B cell (primary cell): Measurements from ENCODE around the gene SHC2. TPM values are rescaled to one million over a fixed set of nuclear protein-coding genes. Genes with fewer than 3 reads are reported as not detected.

Experiments
- ATAC-seq: fragments of 200-7000 bp; cut with Tn5 transposase; one replicate; pipeline ENCODE4 v1.10.0; 2021; ENCODE audit warnings: low read depth, mild to moderate bottlenecking, moderate number of reproducible peaks, moderate library complexity
- CTCF ChIA-PET: fragments of 350-600 bp; sonication (Branson Sonifier 250); formaldehyde crosslinking; loops from one replicate; lab custom pipeline; 2021; ENCODE audit warnings: antibody characterized with exemption, inconsistent platforms; lab: Charles Lee
- POLR2A ChIA-PET: fragments of 350-600 bp; sonication (Branson Sonifier 250); formaldehyde crosslinking; loops from one replicate; lab custom pipeline; 2021; ENCODE audit warnings: antibody characterized with exemption; lab: Charles Lee
- DNase-seq: peaks from one replicate; pipeline ENCODE4 v3.0.0; 2013
- H2AFZ ChIP-seq: 2 replicates; pipeline ENCODE4 v1.6.1; 2012; ENCODE audit warnings: mild to moderate bottlenecking, low read depth, low read length; ENCODE audit not compliant: insufficient read depth, poor library complexity, severe bottlenecking
- H3K27ac ChIP-seq, 2 donors: 1 replicate in 1 of 2; 2 replicates in 1 of 2; pipeline ENCODE4 v1.5.1; 2012 to 2013; ENCODE audit warnings: low read length in 2 of 2, mild to moderate bottlenecking in 2 of 2, moderate library complexity in 1 of 2
- H3K27me3 ChIP-seq, 4 experiments: fragments of 200-600 bp in 1 of 4; sonication (generic) in 1 of 4; replicated peaks in 1 of 4; 1 replicate in 2 of 4; 2 replicates in 2 of 4; pipeline versions ENCODE4 v1.6.1 to v1.7.0; 2013 to 2016; ENCODE audit warnings: low read length in 3 of 4, mild to moderate bottlenecking in 2 of 4, mixed read lengths in 1 of 4, moderate library complexity in 1 of 4; ENCODE audit not compliant: insufficient read depth in 4 of 4, control insufficient read depth in 3 of 4; ENCODE audit errors: control extremely low read depth in 1 of 4
- H3K36me3 ChIP-seq, 2 experiments: replicated peaks in 1 of 2; 1 replicate in 1 of 2; 2 replicates in 1 of 2; pipeline versions ENCODE4 v1.6.1 to v1.7.1; 2013; ENCODE audit warnings: low read length in 1 of 2; ENCODE audit not compliant: insufficient read depth in 2 of 2, control insufficient read depth in 1 of 2; ENCODE audit errors: control extremely low read depth in 1 of 2, extremely low read depth in 1 of 2
- H3K4me1 ChIP-seq, 2 donors: fragments of 200-600 bp in 1 of 2; sonication (generic) in 1 of 2; 1 replicate in 1 of 2; 2 replicates in 1 of 2; pipeline versions ENCODE4 v1.5.1 to v1.6.1; 2013 to 2017; ENCODE audit warnings: low read length in 2 of 2; ENCODE audit not compliant: control insufficient read depth in 2 of 2, insufficient read depth in 2 of 2
- H3K4me2 ChIP-seq: replicated peaks from 2 replicates; pipeline ENCODE3; 2012; ENCODE audit warnings: mild to moderate bottlenecking, low read depth, low read length; ENCODE audit not compliant: poor library complexity, severe bottlenecking
- H3K4me3 ChIP-seq, 5 experiments: fragments of 200-600 bp in 1 of 5; sonication (generic) in 1 of 5; 1 replicate in 3 of 5; 2 replicates in 2 of 5; pipeline versions ENCODE4 v1.5.1 to v1.7.0; 2011 to 2016; ENCODE audit warnings: low read length in 4 of 5, mild to moderate bottlenecking in 4 of 5, low read depth in 2 of 5, control low read depth in 1 of 5, moderate library complexity in 1 of 5; ENCODE audit not compliant: insufficient read depth in 1 of 5; ENCODE audit errors: control extremely low read depth in 1 of 5, extremely low read depth in 1 of 5
- H3K79me2 ChIP-seq: fragments of 200-600 bp; sonication (generic); one replicate; pipeline ENCODE4 v1.6.0; 2016; ENCODE audit warnings: low read length; ENCODE audit not compliant: control insufficient read depth, insufficient read depth
- H3K9ac ChIP-seq: fragments of 200-600 bp; sonication (generic); 2 replicates; pipeline ENCODE4 v1.6.1; 2017; ENCODE audit warnings: mild to moderate bottlenecking, low read length, moderate library complexity
- H3K9me3 ChIP-seq, 3 donors: one replicate each; pipeline versions ENCODE4 v1.6.1 to v1.7.1; 2013; ENCODE audit warnings: low read length in 2 of 3; ENCODE audit not compliant: control insufficient read depth in 2 of 3, insufficient read depth in 1 of 3; ENCODE audit errors: control extremely low read depth in 1 of 3
- H4K20me1 ChIP-seq: 2 replicates; pipeline ENCODE4 v1.6.0; 2012; ENCODE audit warnings: mild to moderate bottlenecking, low read length; ENCODE audit not compliant: insufficient read depth, control insufficient read depth, poor library complexity, severe bottlenecking
- H3K27ac Mint-ChIP-seq: one replicate; pipeline ENCODE4 v1.8.0; 2021; ENCODE audit warnings: mixed read lengths
- H3K27me3 Mint-ChIP-seq: one replicate; pipeline ENCODE4 v1.8.0; 2021; ENCODE audit warnings: mixed read lengths
- H3K4me1 Mint-ChIP-seq: one replicate; pipeline ENCODE4 v1.8.0; 2021; ENCODE audit warnings: mixed read lengths
- H3K4me3 Mint-ChIP-seq: one replicate; pipeline ENCODE4 v1.8.0; 2021; ENCODE audit warnings: mixed read lengths
- H3K9me3 Mint-ChIP-seq: one replicate; pipeline ENCODE4 v1.8.0; 2022; ENCODE audit warnings: mixed read lengths; ENCODE audit not compliant: insufficient read depth
- EZH2 ChIP-seq: IDR thresholded peaks from 2 replicates; pipeline ENCODE4 v1.6.1; 2012; ENCODE audit warnings: borderline replicate concordance, low read depth, mild to moderate bottlenecking, moderate library complexity, low read length; ENCODE audit not compliant: insufficient read depth, poor library complexity, severe bottlenecking
- WGBS: methylation state at CpG from one replicate; pipeline ENCODE4 v1.1.5; 2013; ENCODE audit warnings: missing lambda C conversion rate; ENCODE audit not compliant: insufficient coverage; 5-methylcytosine and 5-hydroxymethylcytosine counted together
- intact Hi-C: fragments of 100-400 bp; cut with micrococcal nuclease; formaldehyde crosslinking; loops from one replicate; pipeline ENCODE4 v1.10.0; 2022
- polyA plus RNA-seq: library from polyadenylated mRNA; depleted of rRNA; stranded (reverse); fragments of >200 nt; gene quantifications from 2 replicates; pipeline ENCODE4 v1.2.3, GENCODE V29; 2012
- total RNA-seq, 2 donors: library from RNA; stranded (reverse); fragments of 120-200 nt in 1 of 2; gene quantifications; 1 replicate in 1 of 2; 2 replicates in 1 of 2; pipeline versions ENCODE4 v1.2.3 to v1.2.4, GENCODE V29; 2013 to 2022
- TF ChIP-seq, protein P1 (sequence below): fragments of 200-600 bp; IDR thresholded peaks from one replicate; pipeline ENCODE4 v1.8.0; 2022; ENCODE audit warnings: antibody characterized with exemption, mild to moderate bottlenecking

The SHC2 gene
- total and polyA plus RNA-seq, 2 donors (not counting 1 experiment from before 2014, with no cell fraction given) = 0.19 TPM; not detected in 1

DNA sequence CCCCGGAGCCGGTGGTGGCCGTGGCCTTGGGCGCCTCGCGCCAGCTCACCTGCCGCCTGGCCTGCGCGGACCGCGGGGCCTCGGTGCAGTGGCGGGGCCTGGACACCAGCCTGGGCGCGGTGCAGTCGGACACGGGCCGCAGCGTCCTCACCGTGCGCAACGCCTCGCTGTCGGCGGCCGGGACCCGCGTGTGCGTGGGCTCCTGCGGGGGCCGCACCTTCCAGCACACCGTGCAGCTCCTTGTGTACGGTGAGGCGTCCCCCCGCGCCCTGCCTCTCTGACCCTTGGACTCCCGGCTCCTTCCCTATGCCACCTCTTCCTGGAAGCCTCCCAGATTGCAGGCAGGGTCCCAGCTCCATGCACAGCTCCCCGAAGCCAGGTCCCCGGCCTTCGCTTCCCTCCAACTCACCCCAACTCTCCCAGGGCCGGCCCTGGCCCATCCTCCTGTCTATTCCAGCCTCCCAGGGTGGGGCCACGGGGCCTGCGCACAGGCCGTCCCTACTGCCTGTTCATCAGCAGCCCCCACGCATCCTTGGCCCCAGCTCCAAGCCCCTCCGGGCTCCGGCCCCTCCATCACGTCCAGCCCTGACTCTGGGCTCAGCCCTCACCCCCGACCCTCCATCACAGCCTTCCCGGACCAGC lies 37.2 kb upstream of the SHC2 start:
- Mint-ChIP-seq H3K27ac (no peak overlapping the region), H3K27me3 (peaks cover 12% of the 10 kb centered on the region), H3K4me3 (no peak overlapping the region), H3K9me3 (peaks cover 2% of the 10 kb centered on the region), H3K4me1 (peaks cover 10% of the 10 kb centered on the region)
- 8% methylated on average over 50 of the region's 50 CpGs for WGBS
- no peak overlapping the region for H2AFZ ChIP-seq
- no peak overlapping the region for H3K4me3 ChIP-seq
- DNase-seq (no peak), ATAC-seq (peak; percentile 19)
- peaks cover 16 to 22% of the 10 kb centered on the region in 2 donors for H3K4me1 ChIP-seq
- peaks cover 0 to 35% (median 0%) of the 10 kb centered on the region in 3 donors for H3K9me3 ChIP-seq
- ChIA-PET CTCF (interaction anchor here (0.8 to 1.6 kb wide), 2 partner anchors 9 to 13 kb away, joined by 3 to 5 read pairs; no protein-coding TSS in a partner anchor), POLR2A (no interaction called here)
- no peaks in the 10 kb centered on the region for H4K20me1 ChIP-seq
- TF ChIP-seq EZH2 = no peak
- TF ChIP-seq, protein P1, sequence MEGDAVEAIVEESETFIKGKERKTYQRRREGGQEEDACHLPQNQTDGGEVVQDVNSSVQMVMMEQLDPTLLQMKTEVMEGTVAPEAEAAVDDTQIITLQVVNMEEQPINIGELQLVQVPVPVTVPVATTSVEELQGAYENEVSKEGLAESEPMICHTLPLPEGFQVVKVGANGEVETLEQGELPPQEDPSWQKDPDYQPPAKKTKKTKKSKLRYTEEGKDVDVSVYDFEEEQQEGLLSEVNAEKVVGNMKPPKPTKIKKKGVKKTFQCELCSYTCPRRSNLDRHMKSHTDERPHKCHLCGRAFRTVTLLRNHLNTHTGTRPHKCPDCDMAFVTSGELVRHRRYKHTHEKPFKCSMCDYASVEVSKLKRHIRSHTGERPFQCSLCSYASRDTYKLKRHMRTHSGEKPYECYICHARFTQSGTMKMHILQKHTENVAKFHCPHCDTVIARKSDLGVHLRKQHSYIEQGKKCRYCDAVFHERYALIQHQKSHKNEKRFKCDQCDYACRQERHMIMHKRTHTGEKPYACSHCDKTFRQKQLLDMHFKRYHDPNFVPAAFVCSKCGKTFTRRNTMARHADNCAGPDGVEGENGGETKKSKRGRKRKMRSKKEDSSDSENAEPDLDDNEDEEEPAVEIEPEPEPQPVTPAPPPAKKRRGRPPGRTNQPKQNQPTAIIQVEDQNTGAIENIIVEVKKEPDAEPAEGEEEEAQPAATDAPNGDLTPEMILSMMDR = no peak
- intact Hi-C loops = no loop called here
- H3K27me3 ChIP-seq = peaks cover 0 to 46% (median 14%) of the 10 kb centered on the region in 4 experiments
- H3K4me2 ChIP-seq = peak overlapping the region; percentile 50
- H3K9ac ChIP-seq = no peak overlapping the region
- no peak overlapping the region for H3K27ac ChIP-seq
- H3K36me3 ChIP-seq = no peaks in the 10 kb centered on the region
- H3K79me2 ChIP-seq = no peaks in the 10 kb centered on the region

DNA sequence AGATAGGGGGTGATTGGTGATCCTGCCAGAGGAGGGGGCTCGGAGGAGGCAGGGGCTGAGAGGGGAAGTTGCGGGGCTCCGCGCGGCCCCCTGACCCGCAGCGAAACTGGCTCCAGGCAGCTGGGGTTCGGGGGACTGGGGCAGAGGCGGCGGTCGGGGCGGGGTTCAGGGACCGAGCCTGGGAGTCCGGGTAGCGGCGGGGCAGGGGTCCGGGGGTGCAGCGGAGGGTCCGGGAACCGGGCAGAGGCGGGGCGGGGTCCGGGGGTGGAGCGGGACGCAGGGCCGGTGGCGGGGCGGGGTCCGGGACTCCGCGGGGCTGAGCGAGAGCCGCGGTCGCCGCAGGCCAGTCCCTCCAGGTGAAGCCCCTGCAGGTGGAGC lies 36.6 kb upstream of the SHC2 start:
- no peak for ATAC-seq
- H3K4me2 ChIP-seq = peak overlapping the region; percentile 50
- H3K9me3 Mint-ChIP-seq = peaks cover 1% of the 10 kb centered on the region
- no peak for TF ChIP-seq EZH2
- TF ChIP-seq, protein P1 = no peak
- no peak overlapping the region for H2AFZ ChIP-seq
- peaks cover 0 to 35% (median 0%) of the 10 kb centered on the region in 3 donors for H3K9me3 ChIP-seq
- no peak for DNase-seq
- H3K27ac ChIP-seq = no peak overlapping the region
- POLR2A ChIA-PET = no interaction called here
- no peak overlapping the region for H3K9ac ChIP-seq
- peaks cover 0 to 46% (median 14%) of the 10 kb centered on the region in 4 experiments for H3K27me3 ChIP-seq
- no peaks in the 10 kb centered on the region for H3K79me2 ChIP-seq
- H4K20me1 ChIP-seq = no peaks in the 10 kb centered on the region
- no peaks in the 10 kb centered on the region for H3K36me3 ChIP-seq
- peaks cover 5% of the 10 kb centered on the region for H3K4me1 Mint-ChIP-seq
- 2% methylated on average over 36 of the region's 36 CpGs for WGBS
- peaks cover 12% of the 10 kb centered on the region for H3K27me3 Mint-ChIP-seq
- peaks cover 16 to 18% of the 10 kb centered on the region in 2 donors for H3K4me1 ChIP-seq
- CTCF ChIA-PET = interaction anchor here (1.6 kb wide), 1 partner anchor 13 kb away, joined by 5 read pairs; no protein-coding TSS in a partner anchor
- intact Hi-C loops = no loop called here
- H3K4me3 ChIP-seq = no peak overlapping the region
- H3K4me3 Mint-ChIP-seq = no peak overlapping the region
- no peak overlapping the region for H3K27ac Mint-ChIP-seq
